Thoracic aorta (tissue), 2 donors: ENCODE results near the gene CYP46A1. TPM values are rescaled to one million over a fixed set of nuclear protein-coding genes. Genes with fewer than 3 reads are reported as not detected.
A peak's percentile ranks its signal among the peaks of the same experiment; 100 is the strongest.

Experiments used
- ATAC-seq: fragments of 150-250 bp; one replicate; pipeline ENCODE4 v1.8.0; 2017; ENCODE audit warnings: low read depth; ENCODE audit not compliant: insufficient number of reproducible peaks, low FRiP score
- DNase-seq: peaks from one replicate; pipeline ENCODE4 v3.0.0-alpha.2; 2020; ENCODE audit warnings: low spot score
- H3K27ac ChIP-seq, 2 donors: fragments of 200-600 bp; sonication (generic); 1 replicate in 1 of 2; 2 replicates in 1 of 2; pipeline ENCODE4 v1.5.1; 2016; ENCODE audit warnings: mild to moderate bottlenecking in 2 of 2, moderate library complexity in 2 of 2
- H3K27me3 ChIP-seq: fragments of 200-600 bp; sonication (generic); replicated peaks from 2 replicates; pipeline ENCODE4 v1.6.0; 2016; ENCODE audit warnings: mild to moderate bottlenecking; ENCODE audit not compliant: insufficient read depth
- H3K36me3 ChIP-seq: fragments of 200-600 bp; sonication (generic); one replicate; pipeline ENCODE4 v1.5.1; 2016
- H3K4me1 ChIP-seq, 2 donors: fragments of 200-600 bp; sonication (generic); 1 replicate in 1 of 2; 2 replicates in 1 of 2; pipeline versions ENCODE4 v1.5.1 to v1.6.0; 2016; ENCODE audit warnings: low read depth in 2 of 2, mild to moderate bottlenecking in 1 of 2; ENCODE audit not compliant: control insufficient read depth in 1 of 2
- H3K4me3 ChIP-seq: fragments of 200-600 bp; sonication (generic); 2 replicates; pipeline ENCODE4 v1.5.1; 2016; ENCODE audit warnings: mild to moderate bottlenecking
- H3K9me3 ChIP-seq: fragments of 200-600 bp; sonication (generic); 2 replicates; pipeline ENCODE4 v1.5.1; 2016
- total RNA-seq, 2 donors: library from RNA; depleted of rRNA; stranded (reverse); fragments of >200 nt; gene quantifications; one replicate each; pipeline versions ENCODE4 v1.1.0 to v1.2.3, GENCODE V29; 2016
- TF ChIP-seq, protein P1 (sequence below): fragments of 200-600 bp; sonication (generic); IDR thresholded peaks from one replicate; pipeline ENCODE4 v1.5.1; 2019; ENCODE audit warnings: antibody characterized with exemption

Gene CYP46A1
- total RNA-seq, 2 donors from 2014 or later: 0.68 to 1.3 TPM

DNA sequence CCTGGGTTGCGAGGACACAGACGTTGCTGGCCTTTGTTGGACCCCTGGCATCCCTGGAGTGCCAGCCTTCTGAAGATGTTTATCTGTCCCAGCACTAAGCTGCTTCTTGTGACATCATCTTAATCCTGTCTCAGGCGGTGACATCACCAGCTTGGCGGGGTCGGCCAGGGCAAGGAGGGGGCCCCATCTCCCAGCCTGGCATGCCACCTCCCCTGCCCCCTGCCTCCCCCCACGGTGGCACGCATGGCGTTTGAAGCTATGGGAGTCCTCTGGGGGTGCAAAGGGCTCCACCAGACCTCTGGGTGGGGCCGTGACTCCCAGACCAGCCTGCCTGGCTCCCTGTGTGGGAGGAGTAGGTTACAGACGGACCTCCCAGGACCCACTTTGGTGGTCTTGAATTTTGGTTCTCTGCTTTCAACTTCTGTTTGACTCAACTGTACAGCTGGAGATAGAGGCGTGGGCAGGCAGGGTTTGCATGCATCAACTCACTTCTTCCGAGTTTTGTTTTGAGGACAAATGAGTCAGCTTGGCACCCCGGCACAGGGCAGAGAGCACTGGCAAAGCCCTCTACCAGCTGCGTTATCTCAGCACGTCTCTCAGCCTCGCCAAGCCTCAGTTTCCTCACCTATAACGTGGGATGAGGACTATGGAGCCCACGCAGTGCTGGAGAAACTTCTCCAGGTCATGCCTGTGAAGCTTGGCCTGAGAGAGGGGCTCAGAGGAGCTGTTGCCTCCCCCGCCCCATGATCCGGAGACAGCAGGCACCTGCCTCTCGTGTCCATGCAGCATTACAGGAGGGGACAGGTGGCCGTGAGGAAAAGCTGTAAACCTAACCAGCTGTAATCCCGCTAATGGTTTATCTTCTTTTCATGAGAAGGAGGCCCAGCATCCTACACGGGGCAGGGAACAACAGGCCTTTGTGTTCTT lies 70.3 kb downstream of the CYP46A1 start:
- Histone ChIP-seq H3K9me3 (no peaks in the 10 kb centered on the region), H3K4me1 (peaks cover 41 to 72% of the 10 kb centered on the region in 2 donors), H3K4me3 (peak overlapping the region; percentile 8), H3K36me3 (no peaks in the 10 kb centered on the region), H3K27ac (peak overlapping the region; percentile 30 to 76), H3K27me3 (no peaks in the 10 kb centered on the region)
- no peak for DNase-seq
- no peak for ATAC-seq
- TF ChIP-seq, protein P1, sequence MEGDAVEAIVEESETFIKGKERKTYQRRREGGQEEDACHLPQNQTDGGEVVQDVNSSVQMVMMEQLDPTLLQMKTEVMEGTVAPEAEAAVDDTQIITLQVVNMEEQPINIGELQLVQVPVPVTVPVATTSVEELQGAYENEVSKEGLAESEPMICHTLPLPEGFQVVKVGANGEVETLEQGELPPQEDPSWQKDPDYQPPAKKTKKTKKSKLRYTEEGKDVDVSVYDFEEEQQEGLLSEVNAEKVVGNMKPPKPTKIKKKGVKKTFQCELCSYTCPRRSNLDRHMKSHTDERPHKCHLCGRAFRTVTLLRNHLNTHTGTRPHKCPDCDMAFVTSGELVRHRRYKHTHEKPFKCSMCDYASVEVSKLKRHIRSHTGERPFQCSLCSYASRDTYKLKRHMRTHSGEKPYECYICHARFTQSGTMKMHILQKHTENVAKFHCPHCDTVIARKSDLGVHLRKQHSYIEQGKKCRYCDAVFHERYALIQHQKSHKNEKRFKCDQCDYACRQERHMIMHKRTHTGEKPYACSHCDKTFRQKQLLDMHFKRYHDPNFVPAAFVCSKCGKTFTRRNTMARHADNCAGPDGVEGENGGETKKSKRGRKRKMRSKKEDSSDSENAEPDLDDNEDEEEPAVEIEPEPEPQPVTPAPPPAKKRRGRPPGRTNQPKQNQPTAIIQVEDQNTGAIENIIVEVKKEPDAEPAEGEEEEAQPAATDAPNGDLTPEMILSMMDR: no peak

GRCh38 chr14:99755068-99755405 lies 70.9 kb downstream of the CYP46A1 start:
- Histone ChIP-seq H3K4me3 (peak overlapping the region; percentile 8), H3K27ac (peak overlapping the region; percentile 30 to 76), H3K36me3 (no peaks in the 10 kb centered on the region), H3K27me3 (no peaks in the 10 kb centered on the region), H3K4me1 (peaks cover 41 to 66% of the 10 kb centered on the region in 2 donors), H3K9me3 (no peaks in the 10 kb centered on the region)
- ATAC-seq (no peak), DNase-seq (no peak)
- TF ChIP-seq, protein P1: no peak

GRCh38 chr14:99755629-99756603 lies 71.8 kb downstream of the CYP46A1 start:
- DNase-seq (peak; percentile 85), ATAC-seq (peak; percentile 21)
- peak overlapping the region; percentile 30 to 32 for H3K27ac ChIP-seq
- H3K4me1 ChIP-seq: peaks cover 41 to 63% of the 10 kb centered on the region in 2 donors
- H3K36me3 ChIP-seq: no peaks in the 10 kb centered on the region
- H3K27me3 ChIP-seq: no peaks in the 10 kb centered on the region
- no peaks in the 10 kb centered on the region for H3K9me3 ChIP-seq
- no peak overlapping the region for H3K4me3 ChIP-seq
- TF ChIP-seq, protein P1: no peak

DNA sequence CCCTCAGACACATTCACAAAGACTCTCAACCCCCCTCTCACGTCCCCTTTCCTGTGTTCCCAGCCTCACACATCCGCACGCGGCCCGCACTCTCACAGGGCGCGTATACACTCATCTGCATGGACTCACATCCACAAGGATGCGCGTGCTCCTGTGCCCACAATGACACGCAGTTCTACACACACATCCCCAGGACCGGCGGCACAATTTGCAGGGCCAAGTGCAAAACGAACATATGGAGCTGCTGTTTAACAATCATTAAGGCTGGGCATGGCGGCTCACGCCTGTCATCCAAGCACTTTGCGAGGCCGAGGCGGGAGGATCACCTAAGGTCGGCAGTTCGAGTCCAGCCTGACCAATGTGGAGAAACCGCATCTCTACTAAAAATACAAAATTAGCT lies 72.7 kb downstream of the CYP46A1 start:
- Histone ChIP-seq H3K27me3 (no peaks in the 10 kb centered on the region), H3K9me3 (no peaks in the 10 kb centered on the region), H3K4me1 (peaks cover 41 to 62% of the 10 kb centered on the region in 2 donors), H3K4me3 (no peak overlapping the region), H3K36me3 (no peaks in the 10 kb centered on the region), H3K27ac (peak overlapping the region in 1 of 2 donors; percentile 8)
- ATAC-seq (no peak), DNase-seq (no peak)
- TF ChIP-seq, protein P1: no peak
